ENCODE data around the gene TOB1.

TOB1 gene

DNA sequence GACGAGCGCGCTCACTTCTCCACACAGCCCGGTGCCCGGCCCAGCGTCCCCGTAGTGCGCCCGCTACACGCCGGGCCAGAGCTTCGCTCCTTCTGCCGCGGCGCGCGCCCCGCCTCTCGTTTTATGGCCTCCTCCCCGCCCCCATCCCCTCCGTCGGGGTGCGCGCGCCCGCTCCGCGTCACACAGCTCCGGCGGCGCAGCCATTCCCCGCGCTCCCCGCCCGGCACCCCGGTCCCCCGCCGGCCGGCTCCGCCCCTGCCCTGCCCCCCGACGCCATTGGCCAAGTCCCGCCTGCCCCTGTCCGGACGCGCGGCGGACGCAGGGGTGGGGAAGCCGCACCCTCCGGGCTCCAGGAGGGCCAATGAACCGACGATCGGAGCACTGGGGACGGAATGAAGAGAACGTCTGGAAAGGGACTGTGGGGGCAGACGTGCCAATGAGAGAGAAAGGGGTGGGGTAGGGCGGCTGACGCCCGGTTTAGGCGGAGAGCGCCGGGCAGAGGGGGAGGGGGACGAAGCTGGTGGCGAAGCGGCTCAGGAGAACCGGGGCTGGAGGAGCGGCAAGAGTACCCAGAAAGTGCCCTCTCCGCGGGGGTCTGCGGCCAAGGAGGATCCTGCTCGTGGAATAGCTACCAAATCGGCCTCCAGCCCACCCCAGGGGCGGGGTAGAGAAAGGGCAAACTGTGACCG lies at the start of gene TOB1 (continued):
- TF ChIP-seq ZNF549 (tag by site-specific recombination; IDR thresholded peaks at IDR 0.05) = no peak
- TF ChIP-seq ZNF544 (tag by site-specific recombination; IDR thresholded peaks at IDR 0.05) = no peak
- TF ChIP-seq ZNF610 (tag by site-specific recombination; IDR thresholded peaks at IDR 0.05; ENCODE audit: borderline replicate concordance) = peak; percentile 91
- TF ChIP-seq ZNF248 (tag by site-specific recombination; IDR thresholded peaks at IDR 0.05) = no peak
- TF ChIP-seq SCRT2 (tag by site-specific recombination; IDR thresholded peaks at IDR 0.05) = no peak
- no peak for TF ChIP-seq ZNF175 (tag by site-specific recombination; IDR thresholded peaks at IDR 0.05)
- TF ChIP-seq ZNF335 (tag by site-specific recombination; conservative IDR thresholded peaks at IDR 0.05) = peak; percentile 16; the same call in 1 of the 2 replicates
- no peak for TF ChIP-seq ZNF140 (tag by site-specific recombination; IDR thresholded peaks at IDR 0.05)
- TF ChIP-seq OSR2 (tag by site-specific recombination; IDR thresholded peaks at IDR 0.05) = no peak
- peak; percentile 69 for TF ChIP-seq ZFP37 (tag by site-specific recombination; IDR thresholded peaks at IDR 0.05)
- TF ChIP-seq, protein P1, sequence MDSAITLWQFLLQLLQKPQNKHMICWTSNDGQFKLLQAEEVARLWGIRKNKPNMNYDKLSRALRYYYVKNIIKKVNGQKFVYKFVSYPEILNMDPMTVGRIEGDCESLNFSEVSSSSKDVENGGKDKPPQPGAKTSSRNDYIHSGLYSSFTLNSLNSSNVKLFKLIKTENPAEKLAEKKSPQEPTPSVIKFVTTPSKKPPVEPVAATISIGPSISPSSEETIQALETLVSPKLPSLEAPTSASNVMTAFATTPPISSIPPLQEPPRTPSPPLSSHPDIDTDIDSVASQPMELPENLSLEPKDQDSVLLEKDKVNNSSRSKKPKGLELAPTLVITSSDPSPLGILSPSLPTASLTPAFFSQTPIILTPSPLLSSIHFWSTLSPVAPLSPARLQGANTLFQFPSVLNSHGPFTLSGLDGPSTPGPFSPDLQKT (IDR thresholded peaks at IDR 0.05; ENCODE audit: borderline replicate concordance, low read depth, low read length) = no peak
- TF ChIP-seq ZNF416 (tag by site-specific recombination; IDR thresholded peaks at IDR 0.05) = no peak
- TF ChIP-seq GLIS2 (tag by site-specific recombination; IDR thresholded peaks at IDR 0.05) = peak; percentile 99
- TF ChIP-seq ZNF629 (tag by site-specific recombination; IDR thresholded peaks at IDR 0.05) = peak; percentile 52
- TF ChIP-seq, protein P2, sequence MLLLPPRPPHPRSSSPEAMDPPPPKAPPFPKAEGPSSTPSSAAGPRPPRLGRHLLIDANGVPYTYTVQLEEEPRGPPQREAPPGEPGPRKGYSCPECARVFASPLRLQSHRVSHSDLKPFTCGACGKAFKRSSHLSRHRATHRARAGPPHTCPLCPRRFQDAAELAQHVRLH (tag by site-specific recombination; IDR thresholded peaks at IDR 0.05) = peak; percentile 62
- TF ChIP-seq KLF10 (tag by site-specific recombination; IDR thresholded peaks at IDR 0.05) = peak; percentile 100
- TF ChIP-seq RBAK (tag by site-specific recombination; IDR thresholded peaks at IDR 0.05) = no peak
- TF ChIP-seq, protein P3, sequence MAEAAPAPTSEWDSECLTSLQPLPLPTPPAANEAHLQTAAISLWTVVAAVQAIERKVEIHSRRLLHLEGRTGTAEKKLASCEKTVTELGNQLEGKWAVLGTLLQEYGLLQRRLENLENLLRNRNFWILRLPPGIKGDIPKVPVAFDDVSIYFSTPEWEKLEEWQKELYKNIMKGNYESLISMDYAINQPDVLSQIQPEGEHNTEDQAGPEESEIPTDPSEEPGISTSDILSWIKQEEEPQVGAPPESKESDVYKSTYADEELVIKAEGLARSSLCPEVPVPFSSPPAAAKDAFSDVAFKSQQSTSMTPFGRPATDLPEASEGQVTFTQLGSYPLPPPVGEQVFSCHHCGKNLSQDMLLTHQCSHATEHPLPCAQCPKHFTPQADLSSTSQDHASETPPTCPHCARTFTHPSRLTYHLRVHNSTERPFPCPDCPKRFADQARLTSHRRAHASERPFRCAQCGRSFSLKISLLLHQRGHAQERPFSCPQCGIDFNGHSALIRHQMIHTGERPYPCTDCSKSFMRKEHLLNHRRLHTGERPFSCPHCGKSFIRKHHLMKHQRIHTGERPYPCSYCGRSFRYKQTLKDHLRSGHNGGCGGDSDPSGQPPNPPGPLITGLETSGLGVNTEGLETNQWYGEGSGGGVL (tag by site-specific recombination; IDR thresholded peaks at IDR 0.05) = peak; percentile 77
- TF ChIP-seq, protein P4, sequence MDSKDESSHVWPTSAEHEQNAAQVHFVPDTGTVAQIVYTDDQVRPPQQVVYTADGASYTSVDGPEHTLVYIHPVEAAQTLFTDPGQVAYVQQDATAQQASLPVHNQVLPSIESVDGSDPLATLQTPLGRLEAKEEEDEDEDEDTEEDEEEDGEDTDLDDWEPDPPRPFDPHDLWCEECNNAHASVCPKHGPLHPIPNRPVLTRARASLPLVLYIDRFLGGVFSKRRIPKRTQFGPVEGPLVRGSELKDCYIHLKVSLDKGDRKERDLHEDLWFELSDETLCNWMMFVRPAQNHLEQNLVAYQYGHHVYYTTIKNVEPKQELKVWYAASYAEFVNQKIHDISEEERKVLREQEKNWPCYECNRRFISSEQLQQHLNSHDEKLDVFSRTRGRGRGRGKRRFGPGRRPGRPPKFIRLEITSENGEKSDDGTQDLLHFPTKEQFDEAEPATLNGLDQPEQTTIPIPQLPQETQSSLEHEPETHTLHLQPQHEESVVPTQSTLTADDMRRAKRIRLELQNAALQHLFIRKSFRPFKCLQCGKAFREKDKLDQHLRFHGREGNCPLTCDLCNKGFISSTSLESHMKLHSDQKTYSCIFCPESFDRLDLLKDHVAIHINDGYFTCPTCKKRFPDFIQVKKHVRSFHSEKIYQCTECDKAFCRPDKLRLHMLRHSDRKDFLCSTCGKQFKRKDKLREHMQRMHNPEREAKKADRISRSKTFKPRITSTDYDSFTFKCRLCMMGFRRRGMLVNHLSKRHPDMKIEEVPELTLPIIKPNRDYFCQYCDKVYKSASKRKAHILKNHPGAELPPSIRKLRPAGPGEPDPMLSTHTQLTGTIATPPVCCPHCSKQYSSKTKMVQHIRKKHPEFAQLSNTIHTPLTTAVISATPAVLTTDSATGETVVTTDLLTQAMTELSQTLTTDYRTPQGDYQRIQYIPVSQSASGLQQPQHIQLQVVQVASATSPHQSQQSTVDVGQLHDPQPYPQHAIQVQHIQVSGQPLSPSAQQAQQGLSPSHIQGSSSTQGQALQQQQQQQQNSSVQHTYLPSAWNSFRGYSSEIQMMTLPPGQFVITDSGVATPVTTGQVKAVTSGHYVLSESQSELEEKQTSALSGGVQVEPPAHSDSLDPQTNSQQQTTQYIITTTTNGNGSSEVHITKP (tag by site-specific recombination; IDR thresholded peaks at IDR 0.05) = peak; percentile 90
- peak; percentile 86 for TF ChIP-seq ZNF366 (tag by site-specific recombination; conservative IDR thresholded peaks at IDR 0.05)
- no peak for TF ChIP-seq ZNF112 (tag by site-specific recombination; IDR thresholded peaks at IDR 0.05)
- no peak for TF ChIP-seq TRIM28 (IDR thresholded peaks at IDR 0.05; ENCODE audit: borderline replicate concordance, low read length)
- TF ChIP-seq, protein P5, sequence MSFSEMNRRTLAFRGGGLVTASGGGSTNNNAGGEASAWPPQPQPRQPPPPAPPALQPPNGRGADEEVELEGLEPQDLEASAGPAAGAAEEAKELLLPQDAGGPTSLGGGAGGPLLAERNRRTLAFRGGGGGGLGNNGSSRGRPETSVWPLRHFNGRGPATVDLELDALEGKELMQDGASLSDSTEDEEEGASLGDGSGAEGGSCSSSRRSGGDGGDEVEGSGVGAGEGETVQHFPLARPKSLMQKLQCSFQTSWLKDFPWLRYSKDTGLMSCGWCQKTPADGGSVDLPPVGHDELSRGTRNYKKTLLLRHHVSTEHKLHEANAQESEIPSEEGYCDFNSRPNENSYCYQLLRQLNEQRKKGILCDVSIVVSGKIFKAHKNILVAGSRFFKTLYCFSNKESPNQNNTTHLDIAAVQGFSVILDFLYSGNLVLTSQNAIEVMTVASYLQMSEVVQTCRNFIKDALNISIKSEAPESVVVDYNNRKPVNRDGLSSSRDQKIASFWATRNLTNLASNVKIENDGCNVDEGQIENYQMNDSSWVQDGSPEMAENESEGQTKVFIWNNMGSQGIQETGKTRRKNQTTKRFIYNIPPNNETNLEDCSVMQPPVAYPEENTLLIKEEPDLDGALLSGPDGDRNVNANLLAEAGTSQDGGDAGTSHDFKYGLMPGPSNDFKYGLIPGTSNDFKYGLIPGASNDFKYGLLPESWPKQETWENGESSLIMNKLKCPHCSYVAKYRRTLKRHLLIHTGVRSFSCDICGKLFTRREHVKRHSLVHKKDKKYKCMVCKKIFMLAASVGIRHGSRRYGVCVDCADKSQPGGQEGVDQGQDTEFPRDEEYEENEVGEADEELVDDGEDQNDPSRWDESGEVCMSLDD (tag by site-specific recombination; IDR thresholded peaks at IDR 0.05) = peak; percentile 89
- no peak for TF ChIP-seq ZNF16 (tag by site-specific recombination; IDR thresholded peaks at IDR 0.05; ENCODE audit: low read depth)
- TF ChIP-seq, protein P6, sequence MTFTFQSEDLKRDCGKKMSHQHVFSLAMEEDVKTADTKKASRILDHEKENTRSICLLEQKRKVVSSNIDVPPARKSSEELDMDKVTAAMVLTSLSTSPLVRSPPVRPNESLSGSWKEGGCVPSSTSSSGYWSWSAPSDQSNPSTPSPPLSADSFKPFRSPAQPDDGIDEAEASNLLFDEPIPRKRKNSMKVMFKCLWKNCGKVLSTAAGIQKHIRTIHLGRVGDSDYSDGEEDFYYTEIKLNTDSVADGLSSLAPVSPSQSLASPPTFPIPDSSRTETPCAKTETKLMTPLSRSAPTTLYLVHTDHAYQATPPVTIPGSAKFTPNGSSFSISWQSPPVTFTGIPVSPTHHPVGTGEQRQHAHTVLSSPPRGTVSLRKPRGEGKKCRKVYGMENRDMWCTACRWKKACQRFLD (tag by site-specific recombination; IDR thresholded peaks at IDR 0.05) = no peak
- no peak for TF ChIP-seq ZNF624 (tag by site-specific recombination; IDR thresholded peaks at IDR 0.05)
- TF ChIP-seq, protein P7, sequence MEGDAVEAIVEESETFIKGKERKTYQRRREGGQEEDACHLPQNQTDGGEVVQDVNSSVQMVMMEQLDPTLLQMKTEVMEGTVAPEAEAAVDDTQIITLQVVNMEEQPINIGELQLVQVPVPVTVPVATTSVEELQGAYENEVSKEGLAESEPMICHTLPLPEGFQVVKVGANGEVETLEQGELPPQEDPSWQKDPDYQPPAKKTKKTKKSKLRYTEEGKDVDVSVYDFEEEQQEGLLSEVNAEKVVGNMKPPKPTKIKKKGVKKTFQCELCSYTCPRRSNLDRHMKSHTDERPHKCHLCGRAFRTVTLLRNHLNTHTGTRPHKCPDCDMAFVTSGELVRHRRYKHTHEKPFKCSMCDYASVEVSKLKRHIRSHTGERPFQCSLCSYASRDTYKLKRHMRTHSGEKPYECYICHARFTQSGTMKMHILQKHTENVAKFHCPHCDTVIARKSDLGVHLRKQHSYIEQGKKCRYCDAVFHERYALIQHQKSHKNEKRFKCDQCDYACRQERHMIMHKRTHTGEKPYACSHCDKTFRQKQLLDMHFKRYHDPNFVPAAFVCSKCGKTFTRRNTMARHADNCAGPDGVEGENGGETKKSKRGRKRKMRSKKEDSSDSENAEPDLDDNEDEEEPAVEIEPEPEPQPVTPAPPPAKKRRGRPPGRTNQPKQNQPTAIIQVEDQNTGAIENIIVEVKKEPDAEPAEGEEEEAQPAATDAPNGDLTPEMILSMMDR (tag by site-specific recombination; IDR thresholded peaks at IDR 0.05) = 0 out of 2 replicates have a peak, but pooled peaks have one; percentile 17
- peak; percentile 38 for TF ChIP-seq ZFP69B (tag by site-specific recombination; IDR thresholded peaks at IDR 0.05)

Data from HEK293 (cell line).